Activated CD8-positive, alpha-beta memory T cell treated with anti-CD3 and anti-CD28 coated beads, Interleukin-2, amount 10 ng/mL, durations not matched to agents 7 days and 5 days (primary cell): ENCODE results near the gene PDHB. TPM values are rescaled to one million over a fixed set of nuclear protein-coding genes. Genes with fewer than 3 reads are reported as not detected.

ENCODE experiments used
- ATAC-seq: fragments of 150-1000 bp; cut with Tn5 transposase; one replicate; pipeline ENCODE4 v1.10.0; 2021; ENCODE audit warnings: moderate library complexity
- CTCF ChIA-PET: fragments of 350-600 bp; sonication (Branson Sonifier 250); formaldehyde crosslinking; loops from one replicate; lab custom pipeline; 2021; ENCODE audit warnings: antibody characterized with exemption; lab: Charles Lee
- DNase-seq: peaks from one replicate; pipeline ENCODE4 v3.0.0-alpha.2; 2020
- H3K27ac Mint-ChIP-seq: one replicate; pipeline ENCODE4 v1.8.0; 2021; ENCODE audit warnings: mild to moderate bottlenecking, mixed read lengths
- H3K27me3 Mint-ChIP-seq: one replicate; pipeline ENCODE4 v1.8.0; 2021; ENCODE audit warnings: mixed read lengths
- H3K36me3 Mint-ChIP-seq: one replicate; pipeline ENCODE4 v1.8.0; 2021; ENCODE audit warnings: mild to moderate bottlenecking, mixed read lengths
- H3K4me1 Mint-ChIP-seq: one replicate; pipeline ENCODE4 v1.8.0; 2021; ENCODE audit warnings: mixed read lengths
- H3K4me3 Mint-ChIP-seq: one replicate; pipeline ENCODE4 v1.8.0; 2021; ENCODE audit warnings: mild to moderate bottlenecking, moderate library complexity, mixed read lengths
- H3K9me3 Mint-ChIP-seq: one replicate; pipeline ENCODE4 v1.8.0; 2022; ENCODE audit warnings: low read depth, mixed read lengths
- total RNA-seq, 2 experiments: library from RNA; stranded (reverse); gene quantifications; one replicate each; pipeline ENCODE4 v1.2.3, GENCODE V29; 2021

Gene PDHB
- total RNA-seq, 2 experiments from 2014 or later = 43.4 to 60.6 TPM

DNA sequence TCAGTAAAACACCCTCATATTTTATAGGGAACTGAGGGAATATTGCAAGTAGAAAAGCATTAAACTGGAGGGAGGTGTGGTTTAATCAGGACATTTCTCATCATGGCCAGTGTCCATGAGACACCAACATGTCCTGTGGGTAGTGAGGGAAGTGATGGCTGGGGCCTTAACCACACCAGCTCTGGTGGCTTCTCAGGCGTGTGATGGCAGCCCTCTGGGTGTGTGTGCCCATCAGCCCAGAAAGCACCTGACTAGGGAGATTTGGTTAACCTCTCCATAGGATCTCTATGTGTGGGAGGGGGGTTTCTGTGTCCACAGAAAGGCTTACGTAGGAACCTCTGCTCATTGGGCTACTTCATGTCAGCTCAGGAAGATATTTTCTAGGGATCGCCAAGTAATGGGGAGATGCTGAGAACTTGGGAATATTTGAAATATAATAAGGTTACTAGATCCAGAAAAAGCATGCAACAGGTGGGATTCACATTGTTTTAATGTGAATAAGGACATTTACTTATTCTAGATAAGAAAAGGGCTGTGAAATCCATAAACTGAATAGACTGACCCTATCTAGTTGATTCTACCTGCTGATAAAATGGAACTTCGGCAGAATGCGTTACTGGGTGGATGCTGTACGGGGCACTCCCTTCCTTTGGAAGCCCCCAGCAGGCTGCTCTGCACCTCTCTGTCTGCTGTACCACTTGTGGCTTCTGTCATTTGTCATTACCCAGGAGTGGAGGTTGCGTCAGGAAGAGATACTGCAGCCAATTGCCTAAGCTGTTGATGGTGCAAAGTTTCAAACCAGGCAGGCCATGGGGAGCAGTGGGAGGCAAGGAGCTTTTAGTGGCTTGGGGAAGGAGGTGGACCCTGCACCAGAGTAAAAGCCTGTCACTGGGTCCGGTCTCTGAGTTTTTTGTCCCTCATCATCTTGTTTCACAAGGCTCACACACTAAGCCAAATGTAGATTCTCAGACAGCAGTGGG lies 21.5 kb downstream of the PDHB start:
- H3K27me3 Mint-ChIP-seq = no peaks in the 10 kb centered on the region
- peaks cover 7% of the 10 kb centered on the region for H3K4me1 Mint-ChIP-seq
- CTCF ChIA-PET = interaction anchor here (1.0 to 1.6 kb wide), 3 partner anchors 51 to 106 kb away, joined by 4 to 7 read pairs (median 4); partner anchors contain the start of genes HTD2 and RPP14
- H3K27ac Mint-ChIP-seq = peak overlapping the region; percentile 18
- DNase-seq (no peak), ATAC-seq (no peak)
- H3K36me3 Mint-ChIP-seq = peaks cover 32% of the 10 kb centered on the region
- no peaks in the 10 kb centered on the region for H3K9me3 Mint-ChIP-seq
- H3K4me3 Mint-ChIP-seq = no peak overlapping the region

DNA sequence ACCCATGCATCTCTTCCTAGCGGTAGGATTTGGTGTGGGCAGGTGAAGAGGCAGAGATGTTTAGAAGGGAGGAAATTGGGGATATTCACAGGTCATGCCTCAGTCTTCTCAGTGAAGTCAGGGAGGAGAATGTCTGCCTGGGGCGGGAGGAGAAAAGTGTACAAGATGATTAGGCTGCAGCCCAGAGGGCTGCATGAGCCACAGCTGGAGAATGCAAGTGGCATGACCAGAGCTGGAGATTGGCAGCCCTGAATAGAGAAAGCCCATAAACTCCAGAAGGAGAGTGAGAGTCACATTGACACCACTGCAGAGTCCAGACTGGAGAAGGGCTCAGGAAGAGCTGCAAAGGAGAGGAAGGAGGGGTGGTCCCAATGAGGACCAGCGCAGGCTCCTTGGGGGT lies 22.6 kb downstream of the PDHB start:
- Mint-ChIP-seq H3K27ac (no peak overlapping the region), H3K36me3 (peaks cover 37% of the 10 kb centered on the region), H3K27me3 (no peaks in the 10 kb centered on the region), H3K9me3 (no peaks in the 10 kb centered on the region), H3K4me3 (no peak overlapping the region), H3K4me1 (peaks cover 7% of the 10 kb centered on the region)
- no peak for DNase-seq
- ATAC-seq = no peak
- CTCF ChIA-PET = interaction anchor here (0.9 kb wide), 1 partner anchor 17 kb away, joined by 4 read pairs; no protein-coding TSS in a partner anchor

DNA sequence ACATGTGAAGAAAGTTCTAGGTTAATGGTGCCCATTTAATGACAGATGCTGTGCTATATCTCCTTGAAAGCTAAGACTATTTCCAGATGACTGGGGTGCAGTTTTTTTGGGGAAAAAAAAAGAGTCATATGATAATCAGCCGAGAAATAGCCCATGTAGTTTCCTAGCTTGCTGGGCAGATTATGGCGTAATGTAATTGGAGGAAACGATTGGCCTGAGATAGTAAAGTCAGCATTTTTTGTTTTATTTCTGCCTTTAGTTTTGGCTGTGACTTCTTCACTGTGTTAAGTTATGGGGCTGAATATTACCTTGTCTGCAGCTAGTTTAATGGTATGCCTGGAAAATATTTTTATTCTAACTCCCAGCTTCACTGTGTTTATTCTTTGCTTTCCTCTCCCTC lies 24.0 kb downstream of the PDHB start:
- Mint-ChIP-seq H3K36me3 (peaks cover 31% of the 10 kb centered on the region), H3K27ac (no peak overlapping the region), H3K27me3 (no peaks in the 10 kb centered on the region), H3K4me1 (peaks cover 7% of the 10 kb centered on the region), H3K9me3 (no peaks in the 10 kb centered on the region), H3K4me3 (no peak overlapping the region)
- ATAC-seq (no peak), DNase-seq (no peak)
- CTCF ChIA-PET = interaction anchor here (1.1 kb wide), 1 partner anchor 102 kb away, joined by 3 read pairs; no protein-coding TSS in a partner anchor

DNA sequence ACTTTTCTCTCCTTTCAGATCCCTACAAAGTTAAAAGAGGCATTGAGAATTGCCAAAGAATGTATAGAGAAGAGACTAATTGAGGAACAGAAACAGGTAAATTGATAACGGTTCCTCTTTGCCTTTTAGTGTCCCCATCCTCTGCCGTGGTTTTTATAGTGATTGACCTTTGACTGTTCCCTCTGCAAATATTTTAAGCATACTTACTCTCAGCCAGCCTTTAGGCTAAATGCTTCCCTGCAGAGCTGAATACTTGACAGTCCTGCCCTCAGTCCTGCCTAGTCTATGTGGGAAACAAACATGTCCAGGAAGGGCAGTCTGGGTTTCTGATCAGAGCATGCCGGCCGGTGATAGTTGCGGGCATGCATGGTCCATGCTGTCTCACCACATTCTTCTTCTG lies 24.7 kb downstream of the PDHB start:
- Mint-ChIP-seq H3K27ac (no peak overlapping the region), H3K27me3 (no peaks in the 10 kb centered on the region), H3K9me3 (no peaks in the 10 kb centered on the region), H3K4me1 (peaks cover 2% of the 10 kb centered on the region), H3K36me3 (peaks cover 36% of the 10 kb centered on the region), H3K4me3 (no peak overlapping the region)
- ATAC-seq (no peak), DNase-seq (no peak)
- CTCF ChIA-PET = interaction anchor here (1.1 kb wide), 1 partner anchor 101 kb away, joined by 3 read pairs; no protein-coding TSS in a partner anchor

DNA sequence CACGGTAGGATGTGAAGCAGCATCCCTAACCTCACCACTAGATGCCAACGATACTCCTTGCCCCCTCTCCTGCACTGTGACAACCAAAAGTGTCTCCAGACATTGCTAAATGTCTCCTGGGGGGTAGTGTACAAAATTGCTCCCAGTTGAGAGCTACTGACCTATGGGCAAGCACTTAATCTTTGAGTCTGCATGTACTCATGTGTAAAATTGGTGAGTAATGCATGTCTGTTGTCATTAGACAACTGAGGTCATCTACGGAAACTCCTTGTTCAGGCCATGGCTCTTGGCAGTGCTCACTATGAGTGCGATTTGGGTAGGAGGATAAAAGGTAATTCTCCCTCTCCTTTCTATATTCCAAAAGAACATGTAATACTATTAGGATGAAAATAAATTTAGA lies 29.2 kb downstream of the PDHB start:
- DNase-seq (no peak), ATAC-seq (no peak)
- H3K27me3 Mint-ChIP-seq = no peaks in the 10 kb centered on the region
- H3K9me3 Mint-ChIP-seq = no peaks in the 10 kb centered on the region
- H3K36me3 Mint-ChIP-seq = peaks cover 29% of the 10 kb centered on the region
- no peak overlapping the region for H3K4me3 Mint-ChIP-seq
- CTCF ChIA-PET = interaction anchor here (1.1 kb wide), 1 partner anchor 10 kb away, joined by 3 read pairs; no protein-coding TSS in a partner anchor
- H3K4me1 Mint-ChIP-seq = peaks cover 4% of the 10 kb centered on the region
- H3K27ac Mint-ChIP-seq = no peak overlapping the region

DNA sequence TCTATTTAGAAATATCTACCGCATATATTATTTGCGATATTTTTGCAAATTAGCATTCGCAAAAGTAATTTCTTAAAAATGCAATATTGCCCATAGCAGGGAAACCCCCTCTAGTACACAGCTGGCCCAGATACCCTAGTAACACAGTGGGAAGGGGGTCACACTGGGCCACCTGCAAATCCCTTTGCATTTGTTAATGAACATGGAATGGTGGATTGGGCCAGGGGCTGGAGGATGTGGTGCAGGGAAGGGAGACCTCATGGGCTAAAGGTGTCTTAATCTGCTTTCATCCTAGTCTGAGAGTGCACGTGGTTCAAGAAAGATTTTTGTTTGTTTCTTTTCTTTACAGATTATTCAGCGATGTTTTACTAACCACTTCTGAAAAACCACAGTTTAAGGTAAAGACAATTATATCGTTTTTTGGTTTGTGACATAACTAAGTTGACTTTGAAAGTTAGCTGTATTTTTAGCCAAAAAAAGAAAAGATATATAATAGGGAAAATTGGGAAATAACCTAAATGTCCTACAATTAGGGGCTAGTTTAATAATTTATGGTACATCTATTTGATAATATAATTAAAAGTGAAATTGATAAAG lies 30.0 kb downstream of the PDHB start:
- Mint-ChIP-seq H3K27me3 (no peaks in the 10 kb centered on the region), H3K9me3 (no peaks in the 10 kb centered on the region), H3K4me3 (no peak overlapping the region), H3K4me1 (peaks cover 4% of the 10 kb centered on the region), H3K27ac (no peak overlapping the region), H3K36me3 (peaks cover 25% of the 10 kb centered on the region)
- CTCF ChIA-PET = interaction anchor here (0.9 to 1.0 kb wide), 2 partner anchors 96 to 226 kb away, joined by 3 to 6 read pairs; no protein-coding TSS in a partner anchor
- DNase-seq (no peak), ATAC-seq (no peak)

DNA sequence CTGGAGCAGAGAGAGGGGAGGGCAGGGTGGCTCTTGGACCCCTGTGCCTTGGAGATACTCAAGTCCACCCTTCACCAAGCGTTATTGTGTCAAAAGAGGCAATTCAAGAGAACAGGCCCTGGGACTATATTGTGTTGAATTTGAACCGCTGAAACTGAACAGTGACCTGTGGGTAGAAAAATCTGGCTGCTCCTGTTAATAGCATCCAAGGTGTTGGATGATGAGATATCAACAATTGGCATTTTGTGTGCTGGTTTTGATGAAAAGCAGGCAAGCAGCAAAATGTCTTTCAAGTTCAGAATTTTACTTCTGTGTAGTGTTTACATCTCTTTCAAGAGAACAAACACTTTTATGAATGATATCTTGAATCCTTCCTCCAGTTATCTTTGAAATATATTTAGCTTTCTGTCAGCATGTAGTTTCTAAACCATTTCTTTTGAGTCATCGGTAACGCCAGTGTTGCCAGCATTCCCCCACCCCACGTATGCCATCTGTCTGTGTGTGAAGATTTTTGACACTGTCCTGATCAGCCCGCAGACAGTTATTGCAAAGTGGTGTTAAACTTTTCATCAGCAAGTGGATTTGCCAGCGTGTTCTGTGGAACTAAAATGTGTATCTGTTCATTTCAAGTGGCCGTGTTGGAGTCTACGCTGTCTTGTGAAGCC lies 34.8 kb downstream of the PDHB start:
- H3K9me3 Mint-ChIP-seq = no peaks in the 10 kb centered on the region
- no peak overlapping the region for H3K27ac Mint-ChIP-seq
- CTCF ChIA-PET = no interaction called here
- ATAC-seq (no peak), DNase-seq (no peak)
- H3K36me3 Mint-ChIP-seq = peaks cover 24% of the 10 kb centered on the region
- no peak overlapping the region for H3K4me3 Mint-ChIP-seq
- peaks cover 4% of the 10 kb centered on the region for H3K4me1 Mint-ChIP-seq
- H3K27me3 Mint-ChIP-seq = no peaks in the 10 kb centered on the region

DNA sequence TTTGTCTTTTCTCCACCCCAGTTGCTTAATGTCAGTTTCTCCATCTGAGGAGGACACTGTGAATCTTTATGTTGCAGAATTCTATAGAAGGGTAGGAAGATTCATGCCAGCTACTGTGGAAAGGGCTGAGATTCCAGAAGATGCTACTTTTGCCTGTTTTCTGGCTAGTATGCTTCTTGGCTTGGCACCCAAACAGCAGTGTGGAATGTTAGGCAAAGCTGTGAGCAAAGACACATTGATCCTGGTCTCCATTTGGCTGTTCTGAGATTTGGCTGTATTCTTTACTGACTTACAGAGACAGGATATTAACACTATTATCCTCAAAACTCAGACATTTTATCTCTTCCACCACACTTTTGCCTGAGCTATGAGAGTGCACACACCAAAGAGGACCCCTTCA lies 39.3 kb downstream of the PDHB start:
- Mint-ChIP-seq H3K9me3 (no peaks in the 10 kb centered on the region), H3K27ac (peak overlapping the region; percentile 5), H3K4me3 (no peak overlapping the region), H3K27me3 (no peaks in the 10 kb centered on the region), H3K4me1 (peaks cover 5% of the 10 kb centered on the region), H3K36me3 (peaks cover 29% of the 10 kb centered on the region)
- CTCF ChIA-PET = interaction anchor here (0.9 to 1.2 kb wide), 3 partner anchors 13 to 20 kb away, joined by 3 to 4 read pairs (median 3); no protein-coding TSS in a partner anchor
- DNase-seq = no peak
- no peak for ATAC-seq

DNA sequence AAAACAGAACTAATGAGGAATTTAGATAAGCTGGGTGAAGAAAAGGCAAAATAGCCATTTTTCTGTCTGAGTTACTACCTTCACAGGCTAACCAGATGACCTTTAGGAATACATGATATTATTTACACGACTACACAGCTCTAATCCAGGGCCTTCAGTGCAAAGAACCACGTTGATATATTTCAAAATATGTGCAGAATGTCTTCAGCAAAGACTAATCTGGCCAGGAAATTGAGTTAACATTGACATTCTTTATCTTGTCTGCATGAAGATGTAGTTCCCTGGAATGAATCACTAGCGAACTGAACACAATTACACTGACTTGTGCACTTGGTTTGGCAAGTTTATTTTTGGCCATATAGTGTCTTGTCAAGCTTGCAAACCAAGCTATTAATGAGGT lies 41.5 kb downstream of the PDHB start:
- Mint-ChIP-seq H3K36me3 (peaks cover 23% of the 10 kb centered on the region), H3K4me3 (no peak overlapping the region), H3K27me3 (no peaks in the 10 kb centered on the region), H3K4me1 (peaks cover 23% of the 10 kb centered on the region), H3K9me3 (no peaks in the 10 kb centered on the region), H3K27ac (no peak overlapping the region)
- DNase-seq (no peak), ATAC-seq (no peak)
- CTCF ChIA-PET = interaction anchor here (1.2 kb wide), 1 partner anchor 85 kb away, joined by 3 read pairs; no protein-coding TSS in a partner anchor

DNA sequence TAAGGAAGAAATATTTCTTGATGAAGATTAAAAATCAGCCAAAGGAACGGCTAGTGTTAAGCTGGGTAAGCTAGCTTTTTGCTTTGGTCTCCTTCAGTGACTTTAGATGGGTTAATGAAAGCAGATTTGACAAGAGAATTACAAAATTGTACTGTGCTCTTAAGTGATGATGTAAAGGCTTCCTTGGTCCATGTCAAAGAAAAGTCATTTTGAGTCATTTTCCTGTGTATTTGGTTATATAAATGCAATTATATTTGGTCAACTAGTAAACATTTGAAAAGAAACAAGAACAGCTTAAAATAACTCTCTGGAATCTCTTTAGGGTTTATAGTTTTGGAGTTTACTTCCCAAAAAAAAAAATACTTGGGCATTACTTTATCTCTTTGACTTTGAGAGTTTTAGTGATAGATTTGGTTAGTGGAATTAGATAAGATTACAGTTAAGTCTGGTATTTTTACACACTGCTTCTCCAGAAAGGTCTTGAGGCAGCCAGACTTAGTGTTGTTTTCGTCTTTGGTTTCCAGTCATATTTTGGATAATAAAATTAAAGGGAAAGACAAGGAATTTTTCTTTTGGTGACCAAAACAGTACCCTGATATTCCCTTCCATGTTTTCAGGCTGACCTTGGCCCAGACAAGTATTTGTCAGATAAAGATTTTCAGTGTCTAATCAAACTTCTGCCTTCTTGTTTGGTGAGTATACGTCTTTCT lies 42.3 kb downstream of the PDHB start:
- no peaks in the 10 kb centered on the region for H3K9me3 Mint-ChIP-seq
- CTCF ChIA-PET = interaction anchor here (1.2 kb wide), 1 partner anchor 84 kb away, joined by 3 read pairs; no protein-coding TSS in a partner anchor
- H3K4me1 Mint-ChIP-seq = peaks cover 31% of the 10 kb centered on the region
- H3K27me3 Mint-ChIP-seq = no peaks in the 10 kb centered on the region
- no peak overlapping the region for H3K4me3 Mint-ChIP-seq
- peaks cover 20% of the 10 kb centered on the region for H3K36me3 Mint-ChIP-seq
- no peak overlapping the region for H3K27ac Mint-ChIP-seq
- DNase-seq (no peak), ATAC-seq (no peak)

DNA sequence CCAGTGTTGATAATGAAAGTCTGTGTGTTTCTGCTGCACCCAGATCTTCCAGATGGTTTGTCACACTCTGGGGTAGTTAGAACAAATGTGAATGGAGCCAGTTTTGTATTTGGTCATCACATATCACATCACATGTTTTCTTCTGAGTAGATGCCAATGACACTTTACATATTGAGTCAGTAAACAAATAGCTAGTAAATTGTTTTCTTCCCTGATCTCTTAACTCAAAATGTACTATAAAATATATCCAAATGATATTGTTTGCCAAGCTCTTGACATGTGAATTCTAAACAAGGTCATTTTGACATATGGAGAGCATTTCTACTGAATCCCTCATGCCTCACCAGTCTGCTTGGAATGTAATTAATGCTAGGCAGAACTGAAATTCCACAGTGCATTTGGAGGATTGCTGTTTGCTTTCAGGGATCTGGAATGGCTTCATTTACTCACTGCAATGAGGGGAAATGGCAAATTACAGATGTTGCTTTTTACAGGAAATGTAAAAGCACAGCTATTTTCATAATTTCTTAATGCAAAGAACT lies 45.0 kb downstream of the PDHB start:
- peaks cover 24% of the 10 kb centered on the region for H3K36me3 Mint-ChIP-seq

More for the DNA sequence above, 45.0 kb downstream of the PDHB start:
- H3K27ac Mint-ChIP-seq = peak overlapping the region; percentile 7
- ATAC-seq (peak; percentile 30), DNase-seq (no peak)
- no peaks in the 10 kb centered on the region for H3K9me3 Mint-ChIP-seq
- peaks cover 35% of the 10 kb centered on the region for H3K4me1 Mint-ChIP-seq
- no peak overlapping the region for H3K4me3 Mint-ChIP-seq
- CTCF ChIA-PET = interaction anchor here (0.9 to 1.1 kb wide), 3 partner anchors 19 to 83 kb away, joined by 3 to 4 read pairs (median 3); partner anchors contain the start of genes HTD2 and RPP14
- no peaks in the 10 kb centered on the region for H3K27me3 Mint-ChIP-seq
